Endothelial cell of umbilical vein (primary cell): Measurements from ENCODE around the gene CLSTN2.

Experiments used
- JUN ChIP-seq: IDR thresholded peaks from 2 replicates; pipeline ENCODE4 v1.6.1; 2011; ENCODE audit warnings: borderline replicate concordance, low read depth; ENCODE audit not compliant: insufficient read length, insufficient read depth
- POLR2A ChIP-seq: IDR thresholded peaks from 2 replicates; pipeline ENCODE4 v1.6.1; 2012; ENCODE audit warnings: low read depth, mild to moderate bottlenecking, control low read depth, low read length
- POLR2AphosphoS5 ChIP-seq: IDR thresholded peaks from 2 replicates; pipeline ENCODE4 v1.6.1; 2012; ENCODE audit warnings: low read depth, mild to moderate bottlenecking, control low read depth, low read length, moderate library complexity; ENCODE audit not compliant: insufficient read depth
- TF ChIP-seq, protein P1 (sequence below), 2 donors: IDR thresholded peaks; 1 replicate in 1 of 2; 2 replicates in 1 of 2; pipeline ENCODE4 v1.5.1; 2011; ENCODE audit warnings: low read length in 2 of 2, mild to moderate bottlenecking in 2 of 2, moderate library complexity in 2 of 2, control low read depth in 1 of 2, inconsistent platforms in 1 of 2, low read depth in 1 of 2; ENCODE audit not compliant: insufficient read depth in 1 of 2; ENCODE audit errors: extremely low read depth in 1 of 2
- TF ChIP-seq, protein P2 (sequence below): IDR thresholded peaks from 2 replicates; pipeline ENCODE4 v1.6.1; 2011; ENCODE audit not compliant: insufficient read depth, insufficient read length

DNA sequence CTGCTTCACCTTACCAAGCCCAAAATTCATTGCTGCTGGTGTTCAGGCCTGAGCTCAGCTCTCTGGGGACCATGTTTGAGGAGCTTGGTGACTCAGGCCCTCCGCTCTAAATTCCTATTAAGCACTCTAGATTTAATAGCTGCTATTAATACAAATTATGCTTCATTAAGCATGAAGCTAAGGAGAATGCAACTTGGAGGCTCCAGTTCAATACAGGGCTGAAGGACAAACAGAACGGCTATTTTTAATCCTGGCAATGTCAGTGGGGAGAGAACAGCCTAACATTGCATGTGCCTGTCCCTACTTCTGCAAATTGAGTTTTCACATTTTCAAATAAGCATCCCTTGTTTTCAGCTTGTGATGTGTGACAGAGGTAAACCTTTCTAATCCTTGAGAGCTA is 662.8 kb downstream of the CLSTN2 start:
- TF ChIP-seq, protein P1, sequence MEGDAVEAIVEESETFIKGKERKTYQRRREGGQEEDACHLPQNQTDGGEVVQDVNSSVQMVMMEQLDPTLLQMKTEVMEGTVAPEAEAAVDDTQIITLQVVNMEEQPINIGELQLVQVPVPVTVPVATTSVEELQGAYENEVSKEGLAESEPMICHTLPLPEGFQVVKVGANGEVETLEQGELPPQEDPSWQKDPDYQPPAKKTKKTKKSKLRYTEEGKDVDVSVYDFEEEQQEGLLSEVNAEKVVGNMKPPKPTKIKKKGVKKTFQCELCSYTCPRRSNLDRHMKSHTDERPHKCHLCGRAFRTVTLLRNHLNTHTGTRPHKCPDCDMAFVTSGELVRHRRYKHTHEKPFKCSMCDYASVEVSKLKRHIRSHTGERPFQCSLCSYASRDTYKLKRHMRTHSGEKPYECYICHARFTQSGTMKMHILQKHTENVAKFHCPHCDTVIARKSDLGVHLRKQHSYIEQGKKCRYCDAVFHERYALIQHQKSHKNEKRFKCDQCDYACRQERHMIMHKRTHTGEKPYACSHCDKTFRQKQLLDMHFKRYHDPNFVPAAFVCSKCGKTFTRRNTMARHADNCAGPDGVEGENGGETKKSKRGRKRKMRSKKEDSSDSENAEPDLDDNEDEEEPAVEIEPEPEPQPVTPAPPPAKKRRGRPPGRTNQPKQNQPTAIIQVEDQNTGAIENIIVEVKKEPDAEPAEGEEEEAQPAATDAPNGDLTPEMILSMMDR (IDR thresholded peaks at IDR 0.05; ENCODE audit: extremely low read depth in 1 of 2, insufficient read depth in 1 of 2, low read depth in 1 of 2, low read length in 2 of 2) = no peak
- TF ChIP-seq, protein P2, sequence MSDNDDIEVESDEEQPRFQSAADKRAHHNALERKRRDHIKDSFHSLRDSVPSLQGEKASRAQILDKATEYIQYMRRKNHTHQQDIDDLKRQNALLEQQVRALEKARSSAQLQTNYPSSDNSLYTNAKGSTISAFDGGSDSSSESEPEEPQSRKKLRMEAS = no peak
- TF ChIP-seq POLR2A (no peak), JUN (no peak), POLR2AphosphoS5 (no peak)
